Peyer's patch (tissue), 4 donors: ENCODE measurements around the gene ZNF784.

ENCODE experiments used
- POLR2A ChIP-seq, 2 donors: fragments of 450-650 bp; IDR thresholded peaks; one replicate each; pipeline ENCODE4 v1.5.1; 2017; ENCODE audit warnings: antibody characterized with exemption in 2 of 2, mild to moderate bottlenecking in 2 of 2, moderate library complexity in 2 of 2
- TF ChIP-seq, protein P1 (sequence below), 6 experiments: fragments of 450-650 bp in 4 of 6; fragments of 200-600 bp in 2 of 6; sonication (generic) in 1 of 6; IDR thresholded peaks; one replicate each; pipeline ENCODE4 v1.5.1; 2017 to 2019; ENCODE audit warnings: antibody characterized with exemption in 6 of 6, mild to moderate bottlenecking in 3 of 6, moderate library complexity in 1 of 6

DNA sequence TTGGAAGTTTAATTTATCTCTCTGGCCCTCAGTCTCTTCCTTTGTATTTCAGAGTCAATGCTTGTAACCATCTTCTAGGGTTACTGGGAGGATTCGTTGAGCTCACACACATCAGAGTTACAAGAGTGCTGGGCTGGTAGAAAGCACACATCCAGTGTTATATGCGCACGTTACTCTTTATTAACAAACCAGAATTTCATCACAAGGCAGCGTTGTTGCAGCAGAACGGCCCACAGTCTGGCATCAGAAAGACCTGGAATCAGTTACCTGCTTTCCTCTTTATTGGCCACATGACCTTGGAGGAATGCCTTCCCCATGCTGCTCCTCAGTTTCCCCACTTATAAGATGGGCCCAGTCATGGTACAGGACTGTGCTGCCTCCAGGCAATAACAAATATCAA is 15.0 kb downstream of the ZNF784 start:
- TF ChIP-seq, protein P1, sequence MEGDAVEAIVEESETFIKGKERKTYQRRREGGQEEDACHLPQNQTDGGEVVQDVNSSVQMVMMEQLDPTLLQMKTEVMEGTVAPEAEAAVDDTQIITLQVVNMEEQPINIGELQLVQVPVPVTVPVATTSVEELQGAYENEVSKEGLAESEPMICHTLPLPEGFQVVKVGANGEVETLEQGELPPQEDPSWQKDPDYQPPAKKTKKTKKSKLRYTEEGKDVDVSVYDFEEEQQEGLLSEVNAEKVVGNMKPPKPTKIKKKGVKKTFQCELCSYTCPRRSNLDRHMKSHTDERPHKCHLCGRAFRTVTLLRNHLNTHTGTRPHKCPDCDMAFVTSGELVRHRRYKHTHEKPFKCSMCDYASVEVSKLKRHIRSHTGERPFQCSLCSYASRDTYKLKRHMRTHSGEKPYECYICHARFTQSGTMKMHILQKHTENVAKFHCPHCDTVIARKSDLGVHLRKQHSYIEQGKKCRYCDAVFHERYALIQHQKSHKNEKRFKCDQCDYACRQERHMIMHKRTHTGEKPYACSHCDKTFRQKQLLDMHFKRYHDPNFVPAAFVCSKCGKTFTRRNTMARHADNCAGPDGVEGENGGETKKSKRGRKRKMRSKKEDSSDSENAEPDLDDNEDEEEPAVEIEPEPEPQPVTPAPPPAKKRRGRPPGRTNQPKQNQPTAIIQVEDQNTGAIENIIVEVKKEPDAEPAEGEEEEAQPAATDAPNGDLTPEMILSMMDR (IDR thresholded peaks at IDR 0.05) = no peak
- no peak for TF ChIP-seq POLR2A (IDR thresholded peaks at IDR 0.05)
